HG03196 (cell line): ENCODE results near the gene ZC2HC1B.
"Not testable (repeated sequence)": the region's sequence is repeated elsewhere in the genome, so short reads cannot be mapped to it uniquely, and the experiment has no call there.

ENCODE experiments used
- ATAC-seq: cut with Tn5 transposase; IDR thresholded peaks from one replicate; pipeline ENCODE4 v1.9.1; 2021; ENCODE audit not compliant: unreplicated experiment

ZC2HC1B gene, protein sequence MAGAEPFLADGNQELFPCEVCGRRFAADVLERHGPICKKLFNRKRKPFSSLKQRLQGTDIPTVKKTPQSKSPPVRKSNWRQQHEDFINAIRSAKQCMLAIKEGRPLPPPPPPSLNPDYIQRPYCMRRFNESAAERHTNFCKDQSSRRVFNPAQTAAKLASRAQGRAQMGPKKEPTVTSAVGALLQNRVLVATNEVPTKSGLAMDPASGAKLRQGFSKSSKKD

DNA sequence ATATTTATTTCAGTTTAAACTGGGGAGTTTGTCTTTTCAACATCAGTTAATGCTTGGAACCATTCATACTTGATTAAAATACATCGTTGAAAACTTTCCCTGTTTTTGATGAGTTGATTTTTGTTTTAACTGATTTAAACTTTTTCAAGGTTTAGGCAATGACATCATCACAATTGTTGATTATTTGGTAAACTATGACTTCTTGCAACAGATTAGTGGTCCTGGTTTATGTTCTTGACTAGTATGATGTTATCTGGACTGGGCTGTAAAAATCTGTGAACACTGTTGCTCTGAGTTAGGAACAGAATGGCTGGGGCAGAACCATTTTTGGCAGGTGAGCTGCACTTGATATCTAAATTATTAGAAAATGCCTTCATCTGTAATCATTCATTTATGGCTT, at the start of gene ZC2HC1B:
Gene ZC2HC1B, plus strand, starts transcription at position 241 of the 400 bp plus-strand sequence. Its CDS starts 66 bp downstream, at position 307.
- no peak for ATAC-seq

DNA sequence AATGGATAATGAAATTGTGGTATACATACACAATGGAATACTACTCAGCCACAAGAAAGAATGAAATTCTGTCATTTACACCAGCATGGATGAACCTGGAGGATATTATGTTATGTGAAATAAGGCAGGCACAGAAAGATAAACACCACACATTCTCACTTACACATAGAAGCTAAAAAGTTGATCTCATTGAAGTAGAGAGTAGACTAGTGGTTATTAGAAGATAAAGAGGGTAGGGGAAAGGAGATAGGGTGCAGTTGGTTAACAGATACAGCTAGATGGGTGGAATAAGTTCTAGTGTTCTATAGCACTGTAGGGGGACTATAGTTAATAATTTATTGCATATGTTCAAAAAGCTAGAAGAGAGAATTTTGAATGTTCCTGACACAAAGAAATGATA, 46.7 kb upstream of the ZC2HC1B start:
- no peak for ATAC-seq

DNA sequence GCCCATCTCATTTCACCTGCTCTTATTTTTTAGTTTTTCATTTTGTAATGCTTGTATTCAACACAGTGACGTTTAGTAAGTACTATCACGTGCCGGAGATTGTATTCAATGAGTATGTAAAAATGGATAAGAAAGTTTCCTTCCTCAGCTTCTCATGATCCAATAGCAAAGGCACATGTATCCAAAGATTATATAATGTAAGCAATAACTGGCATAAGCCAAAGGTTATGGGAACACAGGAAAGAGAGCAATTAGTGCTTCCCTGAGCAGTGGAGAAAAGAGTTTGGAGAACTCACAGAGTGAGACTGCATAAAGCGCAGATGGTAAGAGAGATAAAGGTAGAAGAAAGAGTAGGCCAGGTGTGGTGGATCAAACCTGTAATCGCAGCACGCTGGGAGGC, 42.9 kb upstream of the ZC2HC1B start:
- no peak for ATAC-seq

DNA sequence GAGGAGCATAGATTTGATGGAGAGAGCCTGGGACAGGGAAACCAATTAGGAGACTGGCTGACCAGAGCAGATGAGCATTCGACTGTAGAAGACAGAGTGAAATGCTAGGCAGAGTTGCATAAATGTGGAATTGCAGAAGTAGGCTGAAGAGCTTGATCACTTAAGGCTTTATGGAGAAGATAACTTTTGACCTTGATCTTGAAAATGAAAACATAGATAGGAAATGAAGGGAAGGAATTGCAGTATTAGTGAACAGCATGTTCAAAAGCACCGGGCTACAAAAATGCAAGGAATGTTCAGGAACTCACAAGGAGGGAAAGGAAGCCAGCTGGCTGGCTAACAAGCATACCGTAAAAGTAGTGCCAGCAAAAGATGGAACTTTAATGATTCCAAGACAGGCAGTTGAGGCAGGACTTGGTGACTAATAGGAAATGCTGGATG, 41.7 kb upstream of the ZC2HC1B start:
- no peak for ATAC-seq

DNA sequence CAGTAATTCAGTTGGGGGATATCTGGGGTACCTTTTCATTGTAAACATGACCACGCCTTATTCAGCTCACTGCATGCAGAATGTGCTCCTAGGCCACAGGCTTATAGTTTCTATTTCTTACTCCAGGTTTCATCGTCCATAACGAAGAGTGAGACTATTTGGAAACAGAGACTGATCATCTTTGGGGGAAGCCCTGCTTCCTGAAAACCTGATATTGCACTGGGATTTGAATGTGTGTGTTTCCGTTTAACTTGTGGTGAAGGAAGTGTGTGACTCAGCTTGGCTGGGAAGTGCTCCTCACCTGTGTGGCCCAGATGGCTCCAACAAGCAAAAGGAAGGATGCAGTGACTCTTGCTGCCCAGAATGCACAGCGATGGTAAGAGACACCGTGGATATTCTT, 40.7 kb upstream of the ZC2HC1B start:
- ATAC-seq = no peak

DNA sequence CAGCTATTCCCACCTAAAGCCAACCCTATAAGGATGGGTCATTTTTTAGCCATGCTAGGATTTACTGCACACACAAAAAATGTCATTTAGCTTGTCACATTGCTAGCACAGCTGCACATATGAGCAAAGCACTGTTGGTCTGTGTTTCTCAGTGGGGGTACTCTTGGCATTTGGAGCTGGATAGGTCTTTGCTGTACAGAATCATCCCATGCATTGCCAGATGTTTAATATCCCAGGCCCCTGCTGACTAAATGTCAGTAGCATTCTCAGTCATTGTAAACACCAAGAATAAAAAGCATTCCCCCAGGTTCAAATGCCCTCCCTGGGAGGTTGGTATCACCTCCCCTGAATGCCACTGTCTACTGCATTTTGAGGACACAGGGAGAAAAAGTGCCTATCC, 35.7 kb upstream of the ZC2HC1B start:
- ATAC-seq = no peak

DNA sequence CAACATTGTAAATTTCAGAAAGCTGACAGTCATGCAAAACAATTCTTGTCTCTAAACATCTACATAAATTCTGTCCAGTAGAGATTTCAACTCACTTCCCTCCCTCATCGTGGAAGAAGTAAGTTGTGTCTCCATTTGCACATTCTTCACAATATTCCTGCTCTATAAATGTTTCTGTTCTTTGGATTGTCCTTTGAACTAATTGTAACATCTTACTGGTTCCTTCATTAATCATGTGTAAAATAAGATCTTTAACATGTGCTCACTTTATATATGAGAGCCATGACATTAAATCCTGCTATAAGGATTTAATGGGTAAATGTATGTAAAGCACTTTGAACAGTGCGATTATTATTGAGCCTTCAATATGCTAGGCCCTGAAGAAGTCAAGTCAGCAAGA, 28.1 kb upstream of the ZC2HC1B start:
- ATAC-seq = no peak

DNA sequence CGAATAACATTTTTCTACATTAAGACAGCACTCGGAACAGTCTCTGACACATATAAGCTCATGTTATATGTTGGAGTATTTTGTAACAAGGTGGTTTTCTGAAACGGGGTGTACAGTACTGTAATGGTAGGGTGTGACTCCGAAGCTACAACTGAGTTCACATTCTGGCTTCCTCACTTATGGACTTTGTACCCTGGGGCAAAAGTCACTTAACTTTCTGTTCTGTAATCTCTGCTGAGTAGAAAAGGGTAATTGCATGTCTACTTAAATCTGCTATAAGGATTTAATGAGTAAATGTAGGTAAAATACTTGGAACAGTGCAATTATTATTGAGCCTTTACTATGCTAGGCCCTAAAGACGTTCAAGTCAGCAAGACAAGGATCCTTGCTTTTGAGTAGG, 25.9 kb upstream of the ZC2HC1B start:
- no peak for ATAC-seq

DNA sequence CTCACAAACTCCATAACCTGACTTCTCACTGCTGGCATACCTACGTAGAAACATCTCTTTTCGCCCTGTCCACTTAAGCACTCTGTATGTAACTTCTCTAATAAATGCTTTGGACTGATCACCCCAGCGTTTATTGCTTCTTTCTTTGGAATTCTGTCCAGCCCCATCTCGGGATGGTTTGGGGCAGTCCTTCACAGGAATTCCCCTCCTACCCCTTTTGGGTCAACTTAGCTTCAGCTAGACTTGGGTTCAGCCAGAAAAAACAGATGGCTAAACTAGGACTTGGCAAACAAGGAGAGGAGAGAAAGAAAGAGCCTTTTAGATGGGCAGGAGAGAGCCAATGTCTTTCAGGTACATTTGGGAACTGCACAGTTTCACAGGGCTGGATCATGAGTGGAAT, 25.1 kb upstream of the ZC2HC1B start:
- no peak for ATAC-seq

DNA sequence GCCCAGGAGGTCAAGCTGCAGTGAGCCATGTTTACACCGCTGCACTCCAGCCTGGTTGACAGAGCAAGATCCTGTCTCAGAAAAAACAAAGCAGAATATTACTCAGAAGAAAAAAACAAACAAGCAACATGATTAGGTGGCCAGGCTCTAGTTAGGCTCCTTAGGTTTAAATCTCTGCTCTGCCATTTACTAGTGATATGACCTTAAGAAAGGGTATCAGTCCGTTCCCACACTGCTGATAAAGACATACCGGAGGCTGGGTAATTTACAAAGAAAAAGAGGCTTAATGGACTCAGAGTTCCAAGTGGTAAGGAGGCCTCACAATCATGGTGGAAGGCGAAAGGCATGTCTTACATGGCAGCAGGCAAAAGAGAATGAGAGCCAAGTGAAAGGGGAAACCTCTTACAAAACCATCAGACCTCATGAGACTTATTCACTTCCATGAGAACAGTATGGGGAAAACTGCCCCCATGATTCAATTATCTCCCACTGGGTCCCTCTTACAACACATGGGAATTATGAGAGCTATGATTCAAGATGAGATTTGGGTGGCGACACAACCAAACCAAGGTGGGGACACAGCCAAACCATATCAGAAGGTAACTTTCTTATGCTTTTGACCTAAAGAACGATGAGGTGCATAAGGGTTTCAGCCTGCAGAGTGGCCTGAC, 23.5 kb upstream of the ZC2HC1B start:
- ATAC-seq = no peak

DNA sequence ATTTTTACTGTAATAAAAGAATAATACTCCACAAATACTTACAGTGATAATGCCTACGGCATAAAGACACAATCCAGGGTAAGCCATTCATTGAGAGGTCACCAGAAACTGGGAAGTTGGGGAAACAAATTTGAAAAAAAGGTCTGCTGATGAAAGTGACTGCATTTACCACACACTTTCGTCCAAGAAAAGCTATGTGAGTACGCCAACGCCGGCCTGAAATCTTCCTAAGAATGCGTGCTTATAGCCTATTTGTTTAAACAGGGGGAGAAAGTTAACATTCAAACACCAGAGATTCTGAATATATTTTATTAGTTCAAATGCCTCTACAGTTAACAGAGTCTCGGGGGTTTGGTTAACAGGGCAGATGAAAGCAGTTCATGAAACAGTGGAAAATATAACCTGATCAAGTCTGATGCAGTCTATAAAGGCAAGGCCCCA, 21.8 kb upstream of the ZC2HC1B start:
- no peak for ATAC-seq

DNA sequence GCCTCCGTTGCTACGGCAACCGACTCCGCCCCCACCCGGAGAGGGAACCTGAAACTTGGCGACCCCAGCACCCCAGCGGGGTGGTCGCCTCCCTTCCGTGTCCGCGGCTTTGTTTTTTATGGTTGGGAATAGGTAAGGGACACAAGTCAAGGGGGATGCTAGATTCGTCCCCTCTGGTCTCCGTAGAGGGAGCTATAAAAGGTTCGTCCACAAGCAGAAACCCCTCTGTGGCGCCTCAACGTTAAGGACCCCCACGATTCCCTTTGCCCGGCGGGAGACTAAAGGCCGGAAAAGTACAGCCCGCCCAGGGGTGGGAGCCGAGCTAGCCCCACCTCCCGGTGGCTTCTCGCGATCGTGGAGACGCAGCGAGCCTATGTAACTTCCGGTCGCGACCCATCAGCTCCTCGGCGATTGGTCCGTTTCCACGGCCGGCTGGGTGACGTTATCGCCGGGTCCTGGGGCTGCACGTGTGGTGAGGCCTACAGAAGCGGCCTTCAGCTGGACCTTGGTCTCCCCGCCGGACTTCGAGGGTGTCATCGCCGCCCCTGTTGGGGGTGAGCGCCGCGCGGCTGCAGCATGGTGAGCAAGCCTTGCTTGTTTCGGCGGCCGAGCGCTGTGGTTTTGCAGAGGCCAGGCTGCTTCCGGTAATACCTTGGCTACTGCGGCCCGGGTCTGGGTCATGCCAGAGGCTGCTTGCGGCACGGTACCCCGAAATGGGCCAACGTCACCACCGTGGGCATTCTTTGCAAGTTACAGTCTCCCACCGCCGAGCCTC, 21.2 kb upstream of the ZC2HC1B start, which contains the start of gene LTV1:
Gene LTV1, plus strand, starts transcription at position 437 of the 775 bp plus-strand sequence. Its CDS starts 140 bp downstream, at position 577.
- peak; percentile 100 for ATAC-seq

DNA sequence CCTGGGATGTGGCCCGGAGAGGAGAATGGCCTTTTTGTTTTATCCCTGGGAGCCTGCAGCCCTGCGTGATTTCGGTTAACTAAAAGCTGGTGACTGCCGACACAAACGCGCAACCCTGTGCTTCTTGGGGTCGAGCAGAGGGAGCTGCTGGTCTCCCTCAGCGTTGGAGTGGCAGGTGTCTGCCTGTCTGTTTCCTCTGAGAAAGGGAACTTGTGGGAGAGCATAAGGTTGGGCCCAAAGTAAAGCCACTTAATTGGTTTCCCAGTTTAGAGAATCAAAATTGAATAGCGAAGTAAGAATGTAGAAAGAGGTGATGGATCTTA, 20.6 kb upstream of the ZC2HC1B start:
- ATAC-seq = no peak

DNA sequence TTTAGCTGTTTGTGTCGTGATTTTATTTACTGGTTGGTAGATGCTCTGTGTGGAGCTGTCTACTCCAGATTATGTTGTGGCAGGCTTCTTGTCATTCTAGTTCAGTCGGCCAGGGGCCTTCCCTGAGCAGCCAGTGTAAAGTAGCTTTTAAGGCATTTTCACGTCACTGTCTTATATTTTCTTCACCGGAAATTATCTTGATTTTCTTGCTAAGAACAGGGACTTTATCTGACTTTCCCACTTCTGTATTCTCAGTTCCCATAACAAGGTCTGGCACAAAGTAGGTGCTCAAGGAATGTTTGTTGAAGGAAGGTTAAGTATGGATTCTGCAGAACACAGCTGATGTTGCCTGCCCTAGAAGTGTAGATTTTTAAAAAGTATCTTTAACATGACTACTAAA, 20.3 kb upstream of the ZC2HC1B start:
- ATAC-seq = no peak

DNA sequence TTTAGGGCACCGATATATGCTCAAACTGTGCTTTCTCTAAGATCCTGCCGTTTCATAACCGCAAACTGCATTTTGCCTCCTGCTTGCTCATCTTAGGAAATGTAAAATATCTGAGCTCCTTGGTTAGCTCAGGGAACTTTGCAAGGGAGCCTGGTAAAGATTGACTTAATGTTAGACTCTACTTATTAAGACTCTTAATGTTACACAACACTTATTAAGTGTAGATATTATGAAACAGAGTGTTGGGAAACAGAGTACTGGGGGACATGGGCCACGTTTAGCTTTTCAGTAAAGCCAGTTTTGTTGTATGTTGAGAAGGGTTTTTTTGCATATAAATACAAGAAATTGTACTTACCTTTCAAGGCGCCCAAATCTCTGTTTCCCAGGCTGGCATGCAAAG, 19.2 kb upstream of the ZC2HC1B start:
- no peak for ATAC-seq

DNA sequence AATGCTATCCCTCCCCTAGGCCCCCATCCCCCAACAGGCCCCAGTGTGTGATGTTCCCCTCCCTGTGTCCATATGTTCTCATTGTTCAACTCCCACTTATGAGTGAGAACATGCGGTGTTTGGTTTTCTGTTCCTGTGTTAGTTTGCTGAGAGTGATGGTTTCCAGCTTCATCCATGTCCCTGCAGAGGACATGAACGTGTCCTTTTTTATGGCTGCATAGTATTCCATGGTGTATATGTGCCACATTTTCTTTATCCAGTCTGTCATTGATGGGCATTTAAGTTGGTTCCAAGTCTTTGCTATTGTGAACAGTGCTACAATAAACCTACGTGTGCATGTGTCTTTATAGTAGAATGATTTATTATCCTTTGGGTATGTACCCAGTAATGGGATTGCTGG, 12.6 kb upstream of the ZC2HC1B start:
- ATAC-seq = not testable (repeated sequence)

DNA sequence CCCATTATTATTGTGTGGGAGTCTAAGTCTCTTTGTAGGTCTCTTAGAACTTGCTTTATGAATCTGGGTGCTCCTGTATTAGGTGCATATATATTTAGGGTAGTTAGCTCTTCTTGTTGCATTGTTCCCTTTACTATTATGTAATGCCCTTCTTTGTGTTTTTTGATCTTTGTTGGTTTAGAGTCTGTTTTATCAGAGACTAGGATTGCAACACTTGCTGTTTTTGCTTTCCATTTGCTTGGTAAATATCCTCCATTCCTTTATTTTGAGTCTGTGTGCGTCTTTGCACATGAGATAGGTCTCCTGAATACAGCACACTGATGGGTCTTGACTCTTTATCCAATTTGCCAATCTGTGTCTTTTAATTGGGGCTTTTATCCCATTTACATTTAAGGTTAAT, 9.2 kb upstream of the ZC2HC1B start:
- ATAC-seq = not testable (repeated sequence)

DNA sequence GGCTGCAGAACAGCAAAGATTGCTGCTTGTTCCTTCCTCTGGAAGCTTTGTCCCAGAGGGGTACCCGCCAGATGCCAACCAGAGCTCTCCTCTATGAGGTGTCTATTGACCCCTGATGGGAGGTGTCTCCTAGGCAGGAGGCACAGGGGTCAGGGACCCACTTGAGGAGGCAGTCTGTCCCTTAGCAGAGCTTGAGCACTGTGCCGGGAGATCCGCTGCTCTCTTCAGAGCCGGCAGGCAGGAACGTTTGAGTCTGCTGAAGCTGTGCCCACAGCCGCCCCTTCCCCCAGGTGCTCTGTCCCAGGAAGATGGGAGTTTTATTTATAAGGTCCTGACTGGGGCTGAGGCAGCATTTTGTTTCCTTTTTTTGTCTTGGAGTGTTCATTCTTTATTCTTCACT, 7.5 kb upstream of the ZC2HC1B start:
- not testable (repeated sequence) for ATAC-seq

DNA sequence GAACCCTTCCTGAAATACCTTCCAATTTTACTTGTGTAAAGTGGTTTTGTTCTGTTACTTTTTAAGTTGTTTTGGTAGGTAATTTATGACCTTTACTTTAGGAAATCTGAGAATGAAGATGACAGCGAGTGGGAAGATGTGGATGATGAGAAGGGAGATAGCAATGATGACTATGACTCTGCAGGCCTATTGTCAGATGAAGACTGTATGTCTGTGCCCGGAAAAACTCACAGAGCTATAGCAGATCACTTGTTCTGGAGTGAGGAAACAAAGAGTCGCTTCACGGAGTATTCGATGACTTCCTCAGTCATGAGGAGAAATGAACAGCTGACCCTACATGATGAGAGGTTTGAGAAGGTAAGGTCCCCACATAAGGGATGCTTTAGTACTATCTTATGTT, 6.6 kb upstream of the ZC2HC1B start:
- no peak for ATAC-seq

DNA sequence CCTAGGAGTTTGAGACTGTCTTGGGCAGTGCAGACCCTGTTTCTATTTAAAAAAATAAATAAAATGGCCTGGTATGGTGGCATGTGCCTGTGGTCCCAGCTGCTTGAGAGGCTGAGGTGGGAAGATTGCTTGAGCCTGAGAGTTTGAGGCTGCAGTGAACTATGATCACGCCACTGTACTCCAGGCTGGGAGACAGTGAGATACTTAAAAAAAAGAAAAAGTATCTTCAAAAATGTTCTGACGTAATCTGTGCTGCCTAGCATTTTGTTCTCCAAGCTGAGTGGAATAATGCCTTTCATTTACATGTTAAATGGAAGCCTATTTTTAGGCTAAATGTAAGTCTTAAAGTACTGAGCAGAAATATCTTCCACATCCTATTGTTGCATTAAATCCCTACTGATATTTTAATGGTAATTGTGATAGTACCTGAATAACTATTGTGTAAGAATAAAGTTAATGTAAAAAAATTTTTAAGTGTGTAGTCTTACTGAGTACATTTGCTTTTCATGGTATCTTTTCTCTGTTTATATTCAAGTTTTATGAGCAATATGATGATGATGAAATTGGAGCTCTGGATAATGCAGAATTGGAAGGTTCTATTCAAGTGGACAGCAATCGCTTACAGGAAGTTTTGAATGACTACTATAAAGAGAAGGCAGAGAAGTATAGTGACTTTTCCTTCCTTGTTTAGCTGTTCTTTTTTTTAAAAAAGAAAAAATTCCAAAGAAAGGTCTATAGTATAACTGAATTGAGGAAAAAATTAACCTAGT, 4.2 kb upstream of the ZC2HC1B start:
- ATAC-seq = no peak

DNA sequence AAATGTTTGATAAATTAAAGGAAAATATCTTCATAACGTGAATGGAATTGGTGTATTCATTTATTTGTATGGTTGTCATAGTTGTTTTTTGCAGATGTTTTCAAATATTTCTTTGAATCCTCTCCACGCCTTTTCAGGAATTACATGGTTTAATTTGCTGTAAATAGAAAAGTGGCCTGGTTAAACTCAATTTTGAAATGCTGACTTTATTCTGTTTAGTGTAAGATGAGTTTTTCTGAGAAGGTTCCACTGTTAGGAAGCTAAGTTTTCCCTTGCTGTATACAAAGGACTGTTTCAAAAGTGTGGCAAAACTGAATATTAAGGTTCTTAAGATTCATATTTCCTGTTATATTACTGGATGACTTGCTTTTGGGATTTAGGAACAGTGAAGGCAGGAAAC, 503 bp upstream of the ZC2HC1B start:
- no peak for ATAC-seq
